Stimulated activated CD8-positive, alpha-beta memory T cell treated with anti-CD3 and anti-CD28 coated beads, Interleukin-15, amount 100 ng/mL, for 4 hours (primary cell): ENCODE data around the gene PRKCZ.
A peak's percentile ranks its signal among the peaks of the same experiment; 100 is the strongest.
"Not testable (repeated sequence)": the region's sequence is repeated elsewhere in the genome, so short reads cannot be mapped to it uniquely, and the experiment has no call there.

Experiments used
- DNase-seq, 2 donors: peaks; one replicate each; pipeline ENCODE4 v3.0.0-alpha.2; 2020; ENCODE audit warnings: low read depth in 2 of 2

Gene PRKCZ

DNA sequence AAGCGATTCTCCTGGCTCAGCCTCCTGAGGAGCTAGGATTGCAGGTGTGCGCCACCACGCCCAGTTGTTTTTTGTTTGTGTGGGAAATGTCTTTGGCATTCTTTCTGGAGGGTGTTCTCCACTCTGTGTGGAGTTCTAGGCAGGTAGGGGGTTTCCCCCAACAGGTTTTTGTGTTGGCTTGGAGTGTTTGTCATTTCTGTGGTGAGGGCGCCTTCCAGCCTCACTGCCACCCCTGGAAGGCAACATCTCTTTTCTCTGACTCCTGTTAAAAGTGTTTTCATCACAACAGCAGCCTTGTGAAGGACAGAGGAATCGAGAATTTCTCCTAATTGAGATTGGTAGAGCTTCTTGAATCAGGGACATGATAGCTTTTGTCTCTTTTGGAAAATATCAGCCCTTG lies 69.7 kb downstream of the PRKCZ start:
- DNase-seq = no peak

DNA sequence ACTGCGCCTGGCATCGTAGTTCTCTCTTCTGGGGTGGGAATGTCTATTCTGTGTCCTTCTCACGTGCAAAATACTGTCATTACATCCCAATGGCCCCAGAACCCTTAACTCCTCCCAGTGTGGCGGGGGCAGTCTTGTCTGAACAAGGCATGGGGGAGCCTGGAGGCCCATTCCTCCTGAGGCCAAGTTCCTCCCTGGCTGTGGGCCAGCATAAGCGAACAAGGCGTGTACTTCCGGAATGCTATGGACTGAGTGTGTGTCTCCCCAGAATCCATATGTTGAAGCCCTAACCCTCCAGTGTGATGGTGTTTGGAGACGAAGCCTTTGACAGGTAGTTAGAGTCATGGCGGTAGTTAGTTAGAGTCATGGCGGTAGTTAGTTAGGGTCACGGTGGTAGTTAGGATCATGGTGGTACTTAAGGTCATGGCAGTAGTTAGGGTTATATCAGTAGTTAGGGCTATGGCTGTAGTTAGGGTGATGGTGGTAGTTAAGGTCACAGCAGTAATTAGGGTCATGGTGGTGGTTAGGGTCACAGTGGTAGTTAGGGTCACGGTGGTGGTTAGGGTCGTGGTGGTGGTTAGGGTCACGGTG lies 71.0 kb downstream of the PRKCZ start:
- DNase-seq = no peak

DNA sequence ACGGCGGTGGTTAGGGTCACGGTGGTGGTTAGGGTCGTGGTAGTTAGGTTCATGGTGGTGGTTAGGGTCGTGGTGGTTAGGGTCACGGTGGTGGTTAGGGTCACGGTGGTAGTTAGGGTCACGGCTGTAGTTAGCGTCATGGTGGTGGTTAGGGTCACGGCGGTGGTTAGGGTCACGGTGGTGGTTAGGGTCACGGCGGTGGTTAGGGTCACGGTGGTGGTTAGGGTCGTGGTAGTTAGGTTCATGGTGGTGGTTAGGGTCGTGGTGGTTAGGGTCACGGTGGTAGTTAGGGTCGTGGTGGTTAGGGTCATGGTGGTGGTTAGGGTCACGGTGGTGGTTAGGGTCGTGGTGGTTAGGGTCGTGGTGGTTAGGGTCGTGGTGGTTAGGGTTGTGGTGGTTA lies 71.6 kb downstream of the PRKCZ start:
- not testable (repeated sequence) for DNase-seq

DNA sequence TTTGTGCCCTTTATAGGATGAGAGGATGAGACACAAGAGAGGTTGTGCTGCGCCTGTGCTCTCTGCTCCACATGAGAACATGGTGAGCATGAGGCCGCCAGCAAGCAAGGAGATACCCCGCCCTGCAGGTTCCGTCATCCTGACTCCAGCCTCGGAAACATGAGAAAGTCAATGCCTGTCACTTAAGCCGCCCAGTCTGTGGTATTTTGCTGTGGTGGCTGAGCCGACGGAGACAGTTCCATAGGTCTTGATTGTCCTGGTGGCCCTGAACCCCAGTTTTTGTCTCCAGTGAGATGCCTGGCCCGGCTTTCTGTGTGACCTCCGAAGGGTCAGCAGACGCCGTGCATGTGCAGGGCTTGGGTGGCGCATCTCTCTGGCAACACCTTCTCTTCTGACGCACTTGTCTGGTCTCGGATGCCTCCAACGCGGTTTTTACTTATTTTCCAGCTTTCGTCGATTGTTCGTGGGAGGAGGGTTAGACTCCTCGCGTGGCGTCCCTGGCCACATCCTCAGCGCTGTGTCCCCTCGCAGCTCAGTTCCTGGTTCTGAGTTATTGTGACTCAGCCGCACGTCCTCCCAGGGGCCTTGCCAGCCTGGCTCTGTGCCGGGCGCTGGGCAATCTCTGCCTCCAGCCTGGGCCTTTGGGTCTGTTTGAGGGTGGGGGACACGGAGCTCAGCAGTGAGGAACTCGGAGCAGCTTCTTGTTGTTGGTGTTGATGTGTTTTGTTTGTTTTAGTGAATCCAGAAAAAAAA lies 74.4 kb downstream of the PRKCZ start:
- no peak for DNase-seq

DNA sequence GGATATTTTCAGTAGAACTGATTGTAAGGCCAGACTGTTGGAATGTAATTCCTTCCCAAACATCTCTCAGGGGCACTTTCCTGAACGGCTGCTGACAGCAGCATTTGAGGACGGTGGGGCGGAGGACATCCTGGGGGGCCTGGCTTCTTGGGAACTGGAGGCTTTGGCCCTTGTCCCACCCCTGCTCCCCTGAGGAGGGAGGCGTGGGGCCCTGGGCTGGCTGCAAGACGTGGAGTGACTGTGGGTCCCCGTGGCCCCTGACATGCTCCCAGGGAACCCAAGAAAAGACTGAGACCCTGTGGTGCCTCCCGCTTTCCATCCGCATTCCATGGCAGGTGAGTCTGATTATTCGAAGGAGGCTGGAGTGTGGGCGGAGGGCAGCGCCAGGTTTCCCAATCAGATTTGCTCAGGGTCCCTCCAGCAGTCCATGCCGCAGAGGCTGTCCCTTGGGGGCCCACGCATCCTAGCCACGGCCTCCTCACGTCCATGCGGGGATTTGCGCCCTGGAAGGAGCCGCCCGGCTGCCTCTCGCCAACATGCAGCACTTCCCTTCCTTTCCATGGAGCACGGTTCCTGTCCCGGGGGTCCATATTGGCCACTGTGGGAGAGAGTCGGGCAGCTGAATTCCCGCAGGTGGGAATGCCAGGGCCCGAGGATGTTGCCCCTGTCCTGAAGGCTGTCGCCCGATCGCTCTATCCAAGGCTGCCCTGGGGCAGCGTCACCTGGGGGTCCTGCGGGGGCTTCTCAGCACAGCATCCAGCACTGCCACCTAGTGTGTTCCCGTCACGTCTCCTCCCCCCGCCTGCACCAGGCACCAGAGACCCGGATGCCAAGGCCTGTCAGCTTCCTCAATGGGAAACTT lies 75.4 kb downstream of the PRKCZ start:
- DNase-seq = no peak

DNA sequence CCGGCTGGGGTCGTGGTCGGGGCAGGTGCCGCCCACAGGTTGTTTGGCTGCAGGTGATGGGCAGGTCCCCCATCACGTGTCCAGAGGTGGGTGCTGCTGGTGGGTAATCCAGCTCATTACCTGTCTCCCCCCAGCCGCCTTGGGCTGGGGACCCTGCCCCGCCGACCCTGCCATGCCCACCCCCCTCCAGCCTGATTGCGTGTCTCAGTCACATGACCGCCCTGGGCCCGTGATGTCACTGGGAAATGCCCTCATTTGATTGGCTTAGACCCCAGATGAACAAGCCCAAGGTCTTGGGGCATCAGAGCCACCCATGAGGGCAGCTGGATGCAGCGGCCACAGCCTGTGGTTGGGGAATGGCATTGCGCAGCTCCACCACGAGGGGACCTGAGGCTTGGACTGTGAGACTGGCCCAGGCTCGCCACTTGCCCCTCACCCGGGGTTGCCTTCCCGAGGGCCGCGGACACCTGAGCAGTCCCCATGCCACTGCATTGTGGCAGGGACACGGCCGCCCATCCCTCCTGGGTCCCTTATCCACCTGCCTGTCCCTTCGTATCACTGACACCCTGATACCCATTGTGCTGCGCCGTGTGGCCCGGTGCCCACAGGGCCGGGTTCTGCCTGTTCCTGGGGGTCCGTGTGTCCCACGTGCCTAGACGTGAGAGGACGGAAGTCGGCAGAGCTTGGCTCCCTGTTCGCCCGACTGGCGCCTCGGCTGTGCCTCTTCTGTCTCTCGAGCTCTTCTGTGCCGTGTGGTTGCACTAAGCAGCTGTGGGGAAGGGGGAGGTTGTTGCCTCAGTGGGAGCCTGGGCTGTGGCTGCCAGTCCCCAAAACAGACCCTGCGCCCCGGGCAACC lies 76.3 kb downstream of the PRKCZ start:
- DNase-seq = no peak

DNA sequence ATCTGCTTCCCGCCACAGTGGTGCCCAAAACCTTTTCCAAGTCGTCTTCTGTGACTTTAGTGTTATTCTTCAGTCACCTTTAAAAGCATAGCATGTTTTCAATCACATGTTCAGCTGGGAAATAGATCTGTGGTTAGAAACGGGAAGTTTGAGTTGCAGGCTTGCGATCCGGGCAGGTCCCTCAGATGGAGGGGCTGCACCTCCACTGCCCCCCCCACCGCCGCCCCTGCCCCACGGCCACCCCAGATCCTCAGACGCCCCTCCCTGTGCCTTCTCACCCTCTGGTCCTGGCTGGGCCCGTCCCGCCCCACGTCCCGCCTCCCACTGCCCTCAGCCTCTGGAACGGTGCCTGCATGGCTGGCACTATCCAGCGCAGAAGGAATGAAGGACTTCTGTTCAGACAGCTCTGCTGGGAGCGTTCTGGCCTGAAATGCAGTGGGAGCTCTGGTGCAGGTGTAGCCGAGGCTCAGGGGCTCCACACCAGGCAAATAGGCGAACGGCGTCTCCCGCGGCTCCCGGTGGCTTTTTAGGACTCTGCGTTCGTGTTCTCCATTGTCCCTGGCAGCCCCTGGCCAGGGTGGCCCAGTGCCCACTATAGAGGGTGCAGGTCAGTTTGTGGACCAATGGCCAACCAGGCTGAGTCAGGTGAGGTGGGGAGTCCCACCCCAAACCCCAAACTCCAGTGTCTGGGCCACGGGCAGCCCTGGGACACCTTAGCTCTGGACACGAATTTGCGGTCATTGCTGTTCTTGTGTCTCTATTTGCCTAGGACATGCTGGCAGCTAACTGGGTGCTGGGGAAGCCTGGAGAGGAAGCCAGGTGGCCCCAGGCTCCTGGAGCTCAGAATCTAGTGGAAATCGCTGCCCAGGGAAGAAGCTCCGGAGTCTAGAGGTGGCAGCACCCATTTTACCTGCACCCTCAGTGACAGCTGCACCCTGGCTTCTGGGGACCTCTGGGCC lies 77.3 kb downstream of the PRKCZ start:
- no peak for DNase-seq

DNA sequence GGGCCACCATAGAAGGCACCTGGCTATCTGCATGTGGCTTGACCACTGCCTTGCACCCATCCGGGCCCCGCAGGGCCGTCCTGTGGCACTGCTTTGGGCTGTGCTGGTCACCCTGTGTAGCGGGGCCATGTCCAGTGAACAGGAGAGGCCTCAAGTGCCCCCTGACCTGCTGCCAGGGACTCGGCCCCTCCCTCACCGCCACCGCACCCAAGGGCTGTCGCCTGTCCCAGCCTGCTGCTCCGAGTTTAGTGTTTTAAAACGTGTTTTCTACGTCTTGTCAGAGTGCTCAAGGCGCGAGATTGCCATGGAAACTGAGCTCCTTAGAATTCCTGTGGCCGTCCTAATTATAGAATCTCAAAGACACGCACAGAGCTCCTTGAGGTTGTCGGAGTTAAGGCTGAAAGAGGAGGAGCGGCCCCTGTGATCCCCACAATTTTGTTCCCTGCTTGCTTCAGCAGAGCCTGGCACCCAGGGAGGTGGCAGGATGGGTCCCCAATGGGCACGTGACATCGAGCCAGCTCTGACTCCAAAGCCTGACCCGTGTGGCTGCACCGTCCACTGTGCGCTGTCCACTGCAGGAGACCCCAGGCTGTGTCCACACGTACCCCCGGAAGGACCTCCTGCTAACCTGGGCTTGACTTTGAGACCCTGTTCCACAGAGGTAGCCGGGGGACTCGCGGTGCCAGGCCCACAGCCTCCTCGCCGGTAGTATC lies 78.1 kb downstream of the PRKCZ start:
- DNase-seq = no peak

DNA sequence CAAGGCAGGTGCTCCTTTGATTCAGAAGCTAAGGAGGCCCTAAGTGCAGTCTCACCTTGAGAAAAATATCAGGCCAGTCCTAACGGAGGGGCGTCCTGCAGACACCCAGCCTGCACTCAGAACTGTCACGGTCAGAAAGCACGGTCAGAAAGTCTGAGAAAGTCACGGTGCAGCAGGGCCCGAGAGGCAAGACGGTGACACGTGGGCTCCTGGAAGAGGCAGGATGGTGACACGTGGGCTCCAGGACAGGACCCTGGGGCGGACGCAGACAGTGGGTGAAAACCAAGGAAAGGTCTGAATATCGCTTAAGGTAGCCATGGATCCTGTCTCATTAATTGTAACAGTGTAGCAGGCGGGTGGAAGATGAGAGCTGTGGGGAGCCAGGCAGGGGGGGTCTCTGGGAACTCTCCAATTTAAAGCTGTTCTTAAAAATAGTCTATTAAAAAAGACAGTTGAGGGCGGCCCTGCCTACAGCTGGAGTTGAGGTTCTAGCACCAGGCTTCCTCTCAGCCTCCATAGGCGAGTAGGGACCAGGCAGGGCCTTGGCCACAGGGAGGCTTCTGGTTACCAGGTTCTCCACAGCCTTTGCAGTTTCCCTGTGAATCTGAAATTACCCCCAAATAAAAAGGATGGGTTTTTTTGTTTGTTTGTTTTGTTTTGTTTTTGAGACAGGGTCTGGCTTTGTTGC lies 79.2 kb downstream of the PRKCZ start:
- DNase-seq = no peak

DNA sequence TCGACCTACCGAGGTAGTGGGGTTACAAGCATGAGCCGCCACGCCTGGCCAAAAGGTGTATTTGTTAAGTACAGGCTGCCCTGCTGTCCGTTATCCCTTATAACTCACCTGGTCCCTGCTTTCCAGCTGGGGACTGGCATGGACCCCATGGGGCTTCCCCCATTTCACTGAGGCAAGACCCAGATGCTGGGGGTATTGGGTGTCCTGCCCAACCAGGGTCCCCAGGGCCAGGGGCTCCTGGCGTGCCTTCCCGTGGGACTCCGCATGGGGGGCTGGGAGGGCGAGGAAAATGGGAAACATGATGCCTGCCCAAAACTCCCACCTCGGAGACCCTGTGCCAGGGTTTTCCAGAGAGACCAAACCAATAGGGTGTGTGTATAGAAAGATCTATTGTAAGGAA lies 79.9 kb downstream of the PRKCZ start:
- DNase-seq = no peak

DNA sequence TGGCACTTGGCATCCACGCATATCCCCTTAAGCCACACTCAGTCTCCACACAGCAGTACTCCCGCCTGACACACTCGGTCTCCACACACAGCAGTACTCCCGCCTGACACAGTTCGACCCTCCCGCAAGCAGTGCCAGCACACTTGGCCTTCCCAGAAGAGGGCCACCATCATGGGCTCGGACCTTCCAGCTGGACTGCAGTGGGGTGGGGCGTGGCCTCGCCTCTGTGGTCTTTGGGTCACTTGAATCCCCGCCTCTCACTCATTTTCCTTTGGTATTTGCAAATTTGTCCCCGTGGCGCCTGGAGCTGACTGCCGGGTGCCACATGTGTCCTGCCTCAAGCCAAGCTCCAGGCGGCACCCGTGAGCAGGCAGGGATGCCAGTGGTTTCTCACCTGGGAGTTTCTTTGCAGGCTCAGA lies 80.7 kb downstream of the PRKCZ start:
- no peak for DNase-seq

DNA sequence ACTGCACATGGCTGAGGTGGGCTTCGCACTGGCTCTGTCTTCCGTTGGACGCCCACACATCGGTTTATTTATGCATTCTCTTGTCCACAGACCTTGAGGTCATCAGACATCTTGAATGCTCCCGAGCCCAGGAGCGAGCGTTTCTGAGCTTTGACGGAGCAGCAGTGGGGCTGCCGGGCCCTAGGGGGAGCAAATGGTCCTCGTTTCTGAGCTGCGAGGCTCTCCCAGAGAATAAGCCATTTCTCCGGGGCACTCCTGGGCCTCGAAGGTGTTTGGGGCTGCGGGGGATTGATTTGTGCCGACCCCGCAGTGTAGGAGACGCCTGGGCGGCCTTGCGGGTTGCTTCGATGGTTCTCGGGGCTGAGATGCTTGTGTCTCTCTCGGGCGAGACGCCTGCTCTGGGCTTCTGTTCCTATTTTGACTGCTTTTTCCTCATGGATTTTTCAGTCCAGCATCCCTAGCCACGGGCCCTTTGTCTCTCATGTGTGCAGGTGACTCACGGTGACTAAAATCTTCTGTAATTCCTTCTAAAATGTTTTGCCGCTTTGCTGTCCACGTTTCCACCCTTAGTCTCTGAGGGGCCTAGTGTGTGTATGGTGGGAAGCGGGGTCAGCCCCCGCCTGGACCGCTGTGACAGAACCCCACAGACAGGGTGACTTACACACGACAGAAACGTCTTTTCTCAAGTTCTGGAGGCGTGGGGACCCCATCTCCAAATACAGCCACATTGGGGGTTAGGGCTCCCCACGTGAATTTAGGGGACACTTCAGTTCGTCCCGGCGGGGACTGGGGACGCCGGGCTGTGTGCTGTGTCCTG lies 82.2 kb downstream of the PRKCZ start:
- DNase-seq = no peak

DNA sequence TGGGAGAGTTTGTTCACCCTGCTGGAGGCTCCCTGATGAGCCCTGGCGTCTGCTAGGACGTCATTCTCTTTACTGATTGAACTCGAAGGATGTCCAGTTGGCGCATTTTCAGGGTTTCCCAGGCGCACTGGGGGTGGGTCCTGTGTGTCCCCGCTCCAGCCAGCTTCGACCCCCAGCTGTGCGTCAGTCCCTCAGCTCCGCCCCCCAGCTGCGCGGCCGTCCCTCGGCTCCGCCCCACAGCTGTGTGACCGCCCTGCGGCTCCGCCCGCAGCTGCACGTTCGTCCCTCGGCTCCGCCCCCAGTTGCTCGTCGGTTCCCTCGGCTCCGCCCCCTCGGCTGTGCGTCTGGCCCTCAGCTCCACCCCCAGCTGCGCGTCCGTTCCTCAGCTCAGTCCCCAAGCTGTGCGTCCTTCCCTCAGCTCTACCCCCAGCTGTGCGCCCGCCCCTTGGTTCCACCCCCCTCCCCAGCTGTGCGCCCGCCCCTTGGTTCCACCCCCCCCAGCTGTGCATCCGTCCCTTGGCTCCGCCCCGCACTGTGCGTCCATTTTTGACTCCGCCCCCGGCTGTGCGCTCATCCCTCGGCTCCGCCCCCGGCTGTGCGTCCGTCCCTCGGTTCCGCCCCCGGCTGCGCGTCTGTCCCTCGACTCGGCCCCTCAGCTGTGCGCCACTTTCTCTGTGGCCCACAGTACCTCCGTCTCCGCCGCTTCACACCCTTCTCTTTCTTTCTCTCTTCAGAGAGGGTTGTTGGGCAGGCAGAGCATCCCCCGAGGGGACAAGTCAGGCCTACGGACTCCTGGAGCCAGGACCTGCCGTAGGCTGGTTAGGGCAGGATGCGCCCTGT lies 83.0 kb downstream of the PRKCZ start:
- peak; percentile 89 to 90 for DNase-seq

DNA sequence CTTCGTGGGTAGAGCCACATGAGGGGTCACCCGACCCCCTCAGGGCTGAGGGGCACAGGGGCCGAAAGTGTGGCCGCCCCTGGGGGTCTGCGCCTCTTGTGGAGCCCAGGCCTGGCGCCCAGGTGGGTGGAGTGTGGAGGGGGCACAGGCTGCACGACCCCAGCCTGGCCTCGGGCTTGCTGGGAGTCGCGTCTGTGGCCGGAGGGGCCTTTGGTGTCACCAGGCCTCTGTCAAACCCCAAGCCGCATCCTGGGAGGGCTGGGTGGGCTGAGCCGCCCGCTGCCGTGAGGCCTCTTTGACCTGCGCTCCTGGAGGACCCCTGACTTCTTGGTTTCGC lies 83.6 kb downstream of the PRKCZ start:
- no peak for DNase-seq

DNA sequence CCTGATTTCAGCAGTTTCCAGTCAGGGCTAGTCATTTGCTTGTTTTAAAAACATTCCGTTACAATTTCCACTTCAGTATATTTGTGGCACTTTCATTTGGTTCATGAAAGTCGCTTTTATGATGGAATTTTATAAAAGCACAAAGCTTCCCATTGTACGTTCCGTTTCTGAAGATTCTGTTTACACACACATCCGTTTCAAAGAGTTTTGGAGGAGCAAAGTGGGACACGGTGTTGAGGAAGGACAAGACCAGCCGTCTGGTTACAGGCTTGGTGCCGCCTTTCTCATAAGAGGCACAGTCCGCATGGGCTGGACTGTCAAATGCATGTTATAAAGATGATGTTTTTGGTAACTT lies 84.0 kb downstream of the PRKCZ start:
- DNase-seq = no peak

DNA sequence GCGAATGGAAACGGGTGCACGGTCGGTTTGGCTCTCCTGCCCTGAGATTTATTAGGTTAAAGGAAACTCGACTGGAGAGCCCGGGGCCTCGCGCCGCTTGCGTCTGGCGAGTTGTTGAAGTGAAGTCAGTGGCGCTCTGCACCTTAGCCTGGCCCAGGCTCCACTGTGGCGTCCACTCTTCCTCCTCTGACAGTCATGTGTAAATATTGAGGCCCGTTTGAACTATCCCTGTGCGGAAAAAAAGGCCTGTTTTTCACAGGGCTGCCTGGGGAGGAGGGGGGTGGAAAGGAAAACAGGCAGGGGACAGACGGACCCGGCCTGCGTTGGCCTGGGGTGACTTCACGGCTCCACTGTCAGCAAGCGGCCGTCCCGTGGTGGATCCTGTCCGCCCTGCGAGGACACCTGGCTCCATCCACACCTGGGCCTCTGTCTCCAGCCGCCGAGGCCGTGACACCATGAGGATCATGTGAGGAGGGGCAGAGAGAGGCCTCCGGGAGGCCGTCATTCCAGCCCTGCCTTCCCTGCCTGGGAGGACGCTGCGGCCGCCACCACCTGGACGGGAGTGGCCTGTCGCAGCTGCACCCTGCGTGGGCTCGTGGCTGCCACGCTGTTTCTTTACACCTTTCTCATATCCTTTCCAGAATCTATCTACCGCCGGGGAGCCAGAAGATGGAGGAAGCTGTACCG lies 84.6 kb downstream of the PRKCZ start:
- DNase-seq = no peak

DNA sequence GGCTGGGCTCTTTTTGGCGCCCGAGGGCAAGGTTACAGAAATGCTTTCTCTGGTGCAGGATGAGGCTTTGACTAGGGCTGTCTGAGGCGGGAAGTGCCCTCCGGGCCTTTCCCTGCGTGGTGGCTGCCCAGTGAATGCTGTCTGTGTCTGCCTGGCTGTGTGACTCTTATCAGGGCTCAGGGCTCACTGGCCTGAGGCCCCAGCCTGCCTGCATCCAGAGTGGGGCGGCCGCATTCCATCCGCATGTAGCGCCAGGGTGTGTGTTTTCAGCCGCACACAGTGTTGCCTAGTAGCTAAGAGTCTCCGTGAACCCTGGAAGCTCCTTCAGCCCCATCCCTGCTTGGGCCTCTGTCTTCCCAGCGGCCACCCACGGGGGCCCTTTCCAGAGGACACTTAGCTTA lies 85.2 kb downstream of the PRKCZ start:
- no peak for DNase-seq
